ENCODE data around the gene CCM2. TPM values are rescaled to one million over a fixed set of nuclear protein-coding genes. Genes with fewer than 3 reads are reported as not detected.

Gene CCM2
- polyA plus RNA-seq, 4 donors, result 25.0 to 32.1 (median 25.5) TPM

- no peak for DNase-seq (ENCODE audit: low read depth in 4 of 4, low spot score in 3 of 4)
Observed at GRCh38 chr7:45057878-45058277, 57.9 kb downstream of the CCM2 start.

GRCh38 chr7:45060295-45060694, 60.3 kb downstream of the CCM2 start:
- no peak for DNase-seq (ENCODE audit: low read depth in 4 of 4, low spot score in 3 of 4)

- DNase-seq (ENCODE audit: low read depth in 4 of 4, low spot score in 3 of 4), result no peak
Observed at GRCh38 chr7:45061352-45061751, 61.4 kb downstream of the CCM2 start.

DNA sequence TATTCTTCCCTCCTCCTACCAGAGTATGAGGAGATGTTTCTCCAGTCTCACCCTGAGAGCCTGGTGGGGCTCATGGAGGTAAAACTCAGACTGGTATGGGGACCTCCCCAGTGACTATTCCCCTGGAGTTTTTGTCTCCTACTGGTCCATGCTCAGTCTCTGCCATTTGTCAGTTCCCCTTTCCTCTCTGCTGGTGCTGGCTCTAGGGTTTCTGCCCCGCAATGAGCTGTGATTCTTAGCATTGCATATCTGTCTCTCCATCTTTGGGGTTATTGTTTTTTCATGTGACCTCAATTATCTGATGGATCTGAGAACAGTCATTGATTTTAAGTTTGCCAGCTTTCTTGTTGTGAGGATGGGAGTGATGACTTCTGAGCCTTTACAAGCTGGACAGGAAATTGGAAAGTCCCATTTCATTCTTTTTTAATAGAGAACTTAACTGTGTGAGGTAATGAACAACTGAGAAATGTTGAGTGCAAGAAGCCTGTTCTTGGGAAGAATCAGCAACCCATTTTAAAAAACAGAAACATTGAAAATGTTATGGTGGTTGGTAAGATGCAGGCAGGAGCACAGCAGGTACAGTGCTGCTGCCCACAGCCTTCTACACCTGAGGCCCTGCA, 61.9 kb downstream of the CCM2 start:
- DNase-seq (ENCODE audit: low read depth in 4 of 4, low spot score in 3 of 4), result no peak

DNA sequence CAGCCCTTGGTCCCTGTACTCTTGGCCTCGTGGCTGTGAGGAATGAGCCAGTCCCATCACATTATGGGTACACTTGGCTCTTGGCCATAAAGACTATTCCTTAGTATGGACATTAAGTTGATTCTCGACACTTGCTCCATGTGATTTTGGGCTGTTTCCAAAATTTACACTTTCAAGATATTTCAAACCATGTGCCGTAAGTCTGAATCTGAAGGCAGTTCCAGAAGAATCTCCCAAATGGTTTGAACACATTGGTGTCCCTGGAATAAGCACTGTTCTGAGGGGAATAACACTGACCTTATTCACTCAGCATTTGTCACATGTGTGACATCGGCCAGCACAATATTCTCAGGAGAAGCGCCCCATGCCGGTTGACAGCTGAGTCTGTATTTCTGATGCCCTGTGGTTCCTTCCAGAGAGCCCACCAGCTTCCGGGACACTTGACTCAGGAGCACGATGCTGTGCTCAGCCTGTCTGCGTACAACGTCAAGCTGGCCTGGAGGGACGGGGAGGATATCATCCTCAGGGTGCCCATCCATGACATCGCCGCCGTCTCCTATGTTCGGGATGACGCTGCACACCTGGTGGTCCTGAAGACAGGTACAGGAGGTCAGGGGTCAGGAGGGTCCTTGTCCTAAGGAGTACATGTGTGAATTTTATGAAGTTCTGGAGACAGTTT, 64.2 kb downstream of the CCM2 start:
- no peak for DNase-seq (ENCODE audit: low read depth in 4 of 4, low spot score in 3 of 4)

- no peak for DNase-seq (ENCODE audit: low read depth in 4 of 4, low spot score in 3 of 4)
Observed at GRCh38 chr7:45065031-45065995, 65.3 kb downstream of the CCM2 start.

DNA sequence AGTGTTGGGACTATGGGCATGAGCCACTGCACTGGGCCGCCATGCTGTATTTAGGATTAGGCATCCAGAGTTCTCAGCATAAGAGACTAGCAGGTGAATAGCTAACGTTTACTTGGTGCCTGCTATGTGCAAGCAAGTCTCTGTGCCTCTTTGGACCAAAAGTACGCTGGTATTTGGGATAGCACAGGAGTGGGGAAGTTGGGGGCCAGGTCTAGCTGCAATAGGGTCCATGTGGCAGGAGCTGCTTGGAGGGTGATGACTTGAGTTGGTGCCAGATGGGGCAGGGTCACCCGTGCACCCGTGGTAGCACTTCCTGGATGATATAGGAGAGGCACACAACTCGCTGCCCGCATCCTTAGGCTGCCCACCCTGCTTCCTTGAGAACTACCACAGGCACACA, 66.4 kb downstream of the CCM2 start:
- DNase-seq (ENCODE audit: low read depth in 4 of 4, low spot score in 3 of 4), result no peak

- no peak for DNase-seq (ENCODE audit: low read depth in 4 of 4, low spot score in 3 of 4)
Observed at GRCh38 chr7:45067582-45067981, 67.6 kb downstream of the CCM2 start.

DNA sequence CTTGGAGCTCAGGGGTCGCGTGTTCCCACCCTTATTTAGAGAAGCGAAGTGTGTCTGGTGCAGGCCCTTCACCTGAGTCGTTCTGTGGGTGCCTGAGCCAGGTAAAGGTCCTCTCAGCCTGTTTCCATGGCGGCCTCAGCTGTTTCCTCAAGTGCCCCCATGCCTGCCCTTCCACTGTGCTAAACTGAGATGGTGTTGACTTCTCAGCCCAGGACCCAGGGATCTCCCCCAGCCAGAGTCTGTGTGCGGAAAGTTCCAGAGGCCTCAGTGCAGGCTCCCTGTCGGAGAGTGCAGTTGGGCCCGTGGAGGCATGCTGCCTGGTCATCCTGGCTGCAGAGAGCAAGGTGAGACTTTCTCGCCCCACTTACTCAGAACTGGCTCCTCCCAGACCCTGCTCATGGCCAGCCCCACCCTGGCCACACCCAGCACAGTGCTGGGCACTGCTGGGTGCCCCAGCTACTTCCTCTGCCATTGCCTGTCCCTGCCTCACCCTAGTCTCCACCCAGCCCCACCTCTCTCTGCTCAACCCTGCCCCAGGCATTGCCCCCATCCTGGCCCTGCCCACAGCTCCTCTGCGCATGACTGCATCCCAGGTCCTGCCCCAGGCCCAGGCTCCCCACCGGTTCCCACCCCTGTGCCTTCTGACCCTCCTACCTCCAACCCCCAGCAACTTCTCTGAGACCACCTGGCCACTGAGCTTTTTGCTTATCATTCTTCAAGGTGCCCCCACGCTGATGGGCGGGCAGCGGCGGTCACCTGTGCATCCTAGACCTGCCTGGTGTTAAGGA, 68.4 kb downstream of the CCM2 start:
- DNase-seq (ENCODE audit: low read depth in 4 of 4, low spot score in 3 of 4), result no peak

GRCh38 chr7:45069444-45070253, 69.6 kb downstream of the CCM2 start:
- DNase-seq (ENCODE audit: low read depth in 4 of 4, low spot score in 3 of 4), result no peak

DNA sequence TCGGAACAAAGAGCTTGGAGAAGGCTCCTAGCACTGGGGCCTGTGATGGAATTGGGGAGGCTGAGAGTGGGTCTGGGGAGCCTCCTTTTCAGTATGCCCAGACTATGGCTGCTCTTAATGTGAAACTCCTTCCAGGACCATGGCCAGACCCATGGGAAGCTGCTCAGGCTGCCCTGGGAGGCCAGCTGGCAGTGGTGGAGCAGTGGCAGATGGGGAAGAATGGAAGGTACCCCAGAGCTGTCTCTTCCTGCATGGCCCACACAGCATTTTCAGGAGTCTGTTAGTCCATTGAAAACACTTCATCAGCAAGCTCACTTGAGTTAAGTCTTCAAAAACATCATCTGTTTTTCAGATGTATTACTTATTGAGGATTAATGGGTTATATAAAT, 70.2 kb downstream of the CCM2 start:
- DNase-seq (ENCODE audit: low read depth in 4 of 4, low spot score in 3 of 4), result no peak

- no peak for DNase-seq (ENCODE audit: low read depth in 4 of 4, low spot score in 3 of 4)
Observed at GRCh38 chr7:45071528-45071927, 71.5 kb downstream of the CCM2 start.

- no peak for DNase-seq (ENCODE audit: low read depth in 4 of 4, low spot score in 3 of 4)
Observed at GRCh38 chr7:45072131-45073030, 72.4 kb downstream of the CCM2 start.

GRCh38 chr7:45073031-45073785, 73.2 kb downstream of the CCM2 start:
- no peak for DNase-seq (ENCODE audit: low read depth in 4 of 4, low spot score in 3 of 4)

- DNase-seq (ENCODE audit: low read depth in 4 of 4, low spot score in 3 of 4), result no peak
Observed at GRCh38 chr7:45073786-45074527, 74.0 kb downstream of the CCM2 start.

DNA sequence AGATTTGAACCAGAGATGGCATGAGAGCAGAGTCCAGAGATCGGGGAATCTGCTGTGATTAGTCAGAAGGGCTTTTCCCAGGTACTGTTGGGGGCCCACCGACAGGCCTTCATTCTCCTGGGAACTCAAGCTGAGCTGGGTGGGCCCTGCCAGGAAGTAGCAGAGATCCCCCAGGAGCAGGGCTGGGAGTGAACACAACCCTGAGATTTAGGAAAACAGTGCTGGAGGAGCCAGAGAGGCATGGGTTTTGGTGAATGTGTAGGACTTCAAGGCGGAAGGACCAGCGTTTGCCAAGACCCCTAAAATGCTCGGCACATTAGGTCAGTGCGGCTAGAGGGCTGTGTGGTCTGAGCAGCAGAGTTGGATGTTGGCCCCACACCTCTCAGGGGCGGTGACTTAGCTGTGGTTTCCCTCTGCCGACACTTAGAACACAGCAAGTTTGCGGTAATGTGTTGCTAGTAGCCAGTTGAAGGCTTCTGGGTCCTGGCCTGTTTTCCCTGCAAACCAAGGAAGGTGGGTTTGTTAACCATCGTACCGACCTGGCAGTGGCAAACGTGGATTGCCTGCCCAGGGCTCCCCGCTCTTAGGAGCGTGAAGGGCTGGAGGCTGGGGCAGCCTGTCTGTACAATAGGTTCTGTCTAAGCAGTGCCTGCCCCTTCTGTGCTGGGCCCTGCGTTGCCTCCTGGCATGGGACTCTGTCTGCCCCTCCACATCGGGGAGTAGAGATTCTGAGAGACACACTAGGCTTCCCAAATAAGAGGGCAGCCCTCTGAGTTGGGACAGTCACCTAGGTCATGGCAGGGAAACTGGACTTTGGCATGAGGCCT, 74.7 kb downstream of the CCM2 start:
- no peak for DNase-seq (ENCODE audit: low read depth in 4 of 4, low spot score in 3 of 4)

- DNase-seq (ENCODE audit: low read depth in 4 of 4, low spot score in 3 of 4), result no peak
Observed at GRCh38 chr7:45075355-45075644, 75.3 kb downstream of the CCM2 start.

Measured in right renal pelvis (tissue), 4 donors.